HepG2 (cell line): ENCODE measurements around the gene PHLDB1. TPM values are rescaled to one million over a fixed set of nuclear protein-coding genes. Genes with fewer than 3 reads are reported as not detected.

Experiments
- CSRNP1 ChIP-seq: sonication (generic); formaldehyde crosslinking; IDR thresholded peaks from 2 replicates; pipeline ENCODE4 v1.8.1; 2023; ENCODE audit warnings: mild to moderate bottlenecking, missing genetic modification reagents
- ETV5 ChIP-seq: IDR thresholded peaks from 2 replicates; pipeline ENCODE4 v1.6.1; 2018; ENCODE audit warnings: missing biosample characterization, missing genetic modification reagents, inconsistent platforms, borderline replicate concordance
- HOXA7 ChIP-seq: sonication (generic); formaldehyde crosslinking; IDR thresholded peaks from 2 replicates; pipeline ENCODE4 v1.8.1; 2022; ENCODE audit warnings: mild to moderate bottlenecking, missing genetic modification reagents, moderate library complexity
- NFIB ChIP-seq: sonication (generic); formaldehyde crosslinking; IDR thresholded peaks from 2 replicates; pipeline ENCODE4 v1.9.0; 2021; ENCODE audit warnings: missing genetic modification reagents, mild to moderate bottlenecking, borderline replicate concordance
- RFXAP ChIP-seq: sonication (generic); formaldehyde crosslinking; IDR thresholded peaks from 2 replicates; pipeline ENCODE4 v1.4.0; 2020; ENCODE audit warnings: missing genetic modification reagents, borderline replicate concordance
- TAF15 ChIP-seq: fragments of 200-400 bp; formaldehyde crosslinking; IDR thresholded peaks from one replicate; pipeline ENCODE4 v1.6.1; 2018; ENCODE audit warnings: mild to moderate bottlenecking, low read depth, low read length; ENCODE audit not compliant: poor library complexity, severe bottlenecking
- TARDBP ChIP-seq: sonication (generic); formaldehyde crosslinking; IDR thresholded peaks from 2 replicates; pipeline ENCODE4 v1.8.0; 2022; ENCODE audit warnings: mild to moderate bottlenecking, missing genetic modification reagents
- ZBTB14 ChIP-seq: sonication (generic); formaldehyde crosslinking; IDR thresholded peaks from 2 replicates; pipeline ENCODE4 v1.4.0; 2020; ENCODE audit warnings: missing genetic modification reagents
- ZNF251 ChIP-seq: sonication (generic); formaldehyde crosslinking; IDR thresholded peaks from 2 replicates; pipeline ENCODE4 v1.9.0; 2021; ENCODE audit warnings: mild to moderate bottlenecking, missing genetic modification reagents
- ZNF891 ChIP-seq: sonication (generic); formaldehyde crosslinking; IDR thresholded peaks from 2 replicates; pipeline ENCODE4 v1.5.0; 2020; ENCODE audit warnings: mild to moderate bottlenecking, missing genetic modification reagents
- ZSCAN20 ChIP-seq: sonication (generic); formaldehyde crosslinking; IDR thresholded peaks from 2 replicates; pipeline ENCODE4 v1.4.0; 2020; ENCODE audit warnings: missing genetic modification reagents, mild to moderate bottlenecking, borderline replicate concordance
- ZSCAN31 ChIP-seq: sonication (generic); formaldehyde crosslinking; IDR thresholded peaks from 2 replicates; pipeline ENCODE4 v1.5.0; 2020; ENCODE audit warnings: low read depth, mild to moderate bottlenecking, missing genetic modification reagents
- polyA plus RNA-seq, 8 experiments: library from polyadenylated mRNA; depleted of rRNA in 3 of 8; stranded (reverse) in 7 of 8; unstranded in 1 of 8; fragments of >200 nt; fragmentation: Illumina TruSeq in 4 of 8; extraction: Trizol in 4 of 8; gene quantifications; 2 replicates each; pipeline versions ENCODE4 v1.2.1 to v1.2.3, GENCODE V29; 2011 to 2016; ENCODE audit warnings: low read depth in 4 of 8, missing spikeins in 1 of 8, mixed read lengths in 1 of 8; ENCODE audit not compliant: insufficient read depth in 1 of 8
- total RNA-seq, 5 experiments: library from RNA; depleted of rRNA; stranded (reverse); fragments of >200 nt; fragmentation: Illumina TruSeq; extraction: Trizol; gene quantifications; 2 replicates each; pipeline ENCODE4 v1.2.3, GENCODE V29; 2016; ENCODE audit warnings: low read depth in 1 of 5
- TF ChIP-seq, protein P1 (sequence below): IDR thresholded peaks from 2 replicates; pipeline ENCODE4 v1.6.1; 2018; ENCODE audit warnings: missing genetic modification reagents, mild to moderate bottlenecking, missing compliant biosample characterization
- TF ChIP-seq, protein P2 (sequence below): sonication (generic); formaldehyde crosslinking; IDR thresholded peaks from 2 replicates; pipeline ENCODE4 v1.4.0; 2020; ENCODE audit warnings: missing genetic modification reagents

The PHLDB1 gene
- total and polyA plus RNA-seq, 2 of the 13 experiments (the other 11 are each of a cell fraction or from before 2014, with no cell fraction given) = 13.8 to 14.2 TPM

GRCh38 chr11:118659314-118659952 is 52.0 kb downstream of the PHLDB1 start (continued):
- no peak for TF ChIP-seq HOXA7
- TF ChIP-seq TARDBP (CRISPR knock-in tag) = 0 out of 2 replicates have a peak, but pooled peaks have one; percentile 33
- TF ChIP-seq ZSCAN31 (CRISPR knock-in tag) = no peak
- TF ChIP-seq, protein P1, sequence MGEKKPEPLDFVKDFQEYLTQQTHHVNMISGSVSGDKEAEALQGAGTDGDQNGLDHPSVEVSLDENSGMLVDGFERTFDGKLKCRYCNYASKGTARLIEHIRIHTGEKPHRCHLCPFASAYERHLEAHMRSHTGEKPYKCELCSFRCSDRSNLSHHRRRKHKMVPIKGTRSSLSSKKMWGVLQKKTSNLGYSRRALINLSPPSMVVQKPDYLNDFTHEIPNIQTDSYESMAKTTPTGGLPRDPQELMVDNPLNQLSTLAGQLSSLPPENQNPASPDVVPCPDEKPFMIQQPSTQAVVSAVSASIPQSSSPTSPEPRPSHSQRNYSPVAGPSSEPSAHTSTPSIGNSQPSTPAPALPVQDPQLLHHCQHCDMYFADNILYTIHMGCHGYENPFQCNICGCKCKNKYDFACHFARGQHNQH = peak; percentile 70; the same call in 1 of the 2 replicates
- TF ChIP-seq TAF15 = peak; percentile 87
- no peak for TF ChIP-seq ZSCAN20 (CRISPR knock-in tag)
- no peak; the same call in 1 of the 2 replicates for TF ChIP-seq ZNF891
- no peak for TF ChIP-seq ZBTB14
- TF ChIP-seq ETV5 (CRISPR knock-in tag) = peak; percentile 46; the same call in 1 of the 2 replicates
- peak; percentile 24; the same call in 1 of the 2 replicates for TF ChIP-seq RFXAP (CRISPR knock-in tag)
- no peak for TF ChIP-seq NFIB (CRISPR knock-in tag)
- TF ChIP-seq, protein P2, sequence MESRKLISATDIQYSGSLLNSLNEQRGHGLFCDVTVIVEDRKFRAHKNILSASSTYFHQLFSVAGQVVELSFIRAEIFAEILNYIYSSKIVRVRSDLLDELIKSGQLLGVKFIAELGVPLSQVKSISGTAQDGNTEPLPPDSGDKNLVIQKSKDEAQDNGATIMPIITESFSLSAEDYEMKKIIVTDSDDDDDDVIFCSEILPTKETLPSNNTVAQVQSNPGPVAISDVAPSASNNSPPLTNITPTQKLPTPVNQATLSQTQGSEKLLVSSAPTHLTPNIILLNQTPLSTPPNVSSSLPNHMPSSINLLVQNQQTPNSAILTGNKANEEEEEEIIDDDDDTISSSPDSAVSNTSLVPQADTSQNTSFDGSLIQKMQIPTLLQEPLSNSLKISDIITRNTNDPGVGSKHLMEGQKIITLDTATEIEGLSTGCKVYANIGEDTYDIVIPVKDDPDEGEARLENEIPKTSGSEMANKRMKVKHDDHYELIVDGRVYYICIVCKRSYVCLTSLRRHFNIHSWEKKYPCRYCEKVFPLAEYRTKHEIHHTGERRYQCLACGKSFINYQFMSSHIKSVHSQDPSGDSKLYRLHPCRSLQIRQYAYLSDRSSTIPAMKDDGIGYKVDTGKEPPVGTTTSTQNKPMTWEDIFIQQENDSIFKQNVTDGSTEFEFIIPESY (CRISPR knock-in tag) = peak; percentile 77
- TF ChIP-seq ZNF251 = no peak
- TF ChIP-seq CSRNP1 (CRISPR knock-in tag) = no peak
